ENCODE measurements around the gene AP4M1.
A peak's percentile ranks its signal among the peaks of the same experiment; 100 is the strongest.

Gene AP4M1

DNA sequence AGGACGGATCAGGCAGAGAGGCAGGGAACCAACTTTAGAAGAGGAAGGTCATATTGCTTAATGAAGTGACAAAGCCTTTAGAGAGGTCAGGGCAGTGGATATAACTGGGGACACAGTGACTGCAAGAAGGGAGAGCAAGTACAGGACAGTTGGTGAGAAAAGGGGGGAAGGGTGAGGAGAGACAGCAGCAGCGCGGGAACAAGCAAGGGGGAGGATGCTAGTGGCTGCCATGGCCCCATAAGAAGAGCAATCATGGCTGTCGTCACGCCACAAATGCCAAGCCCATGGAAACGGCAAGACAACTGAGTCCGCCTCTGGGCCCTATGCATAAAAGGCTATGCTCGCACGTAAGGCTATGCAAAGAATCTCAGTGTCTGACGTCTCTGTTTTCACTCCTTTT, 29.0 kb upstream of the AP4M1 start:
- Histone ChIP-seq H3K27ac (replicated peaks; ENCODE audit: low read length) (no peak overlapping the region), H2AFZ (ENCODE audit: low read length) (no peak overlapping the region), H2AK5ac (ENCODE audit: low read depth, low read length) (no peak overlapping the region), H3K4ac (ENCODE audit: low read length) (no peak overlapping the region), H2BK120ac (ENCODE audit: low read depth, low read length) (no peak overlapping the region), H2BK15ac (ENCODE audit: low read length) (no peak overlapping the region), H4K91ac (ENCODE audit: low read depth, low read length, poor library complexity) (no peak overlapping the region), H4K8ac (ENCODE audit: low read depth, low read length) (no peak overlapping the region), H3K79me1 (ENCODE audit: low read depth, low read length) (peaks cover 6% of the 10 kb centered on the region), H2BK5ac (ENCODE audit: low read length) (no peak overlapping the region), H3K18ac (ENCODE audit: low read length) (no peak overlapping the region), H3K23ac (ENCODE audit: low read depth, low read length, poor library complexity) (no peak overlapping the region), H3K9ac (ENCODE audit: low read depth, low read length, poor library complexity) (no peak overlapping the region), H3K4me2 (ENCODE audit: insufficient read depth, low read length, poor library complexity, severe bottlenecking) (no peak overlapping the region), H3K4me3 (ENCODE audit: low read length in 2 of 2) (peak overlapping the region in 1 of 2 donors; percentile 12), H3K27me3 (ENCODE audit: control insufficient read depth in 3 of 3, insufficient read depth in 3 of 3, low read depth in 1 of 3, low read length in 3 of 3) (no peaks in the 10 kb centered on the region), H3K36me3 (replicated peaks in 1 of 2; ENCODE audit: control insufficient read depth in 2 of 2, insufficient read depth in 2 of 2, low read length in 2 of 2) (peaks cover 77 to 98% of the 10 kb centered on the region in 2 donors), H3K9me3 (replicated peaks in 1 of 2; ENCODE audit: control insufficient read depth in 2 of 2, insufficient read depth in 1 of 2, low read depth in 1 of 2, low read length in 2 of 2) (peaks cover 70 to 82% of the 10 kb centered on the region in 2 donors), H2BK12ac (ENCODE audit: low read length) (no peak overlapping the region), H3K4me1 (ENCODE audit: control insufficient read depth in 2 of 2, insufficient read depth in 1 of 2, low read depth in 1 of 2, low read length in 2 of 2) (no peaks in the 10 kb centered on the region), H3K14ac (ENCODE audit: low read length) (no peak overlapping the region)
- no peak for DNase-seq (ENCODE audit: low spot score)
- WGBS, 2 donors (ENCODE audit: extremely low coverage in 2 of 2, insufficient read length in 2 of 2, insufficient replicate concordance in 1 of 2) = no CpG with 5 or more reads among the region's 10 CpGs

DNA sequence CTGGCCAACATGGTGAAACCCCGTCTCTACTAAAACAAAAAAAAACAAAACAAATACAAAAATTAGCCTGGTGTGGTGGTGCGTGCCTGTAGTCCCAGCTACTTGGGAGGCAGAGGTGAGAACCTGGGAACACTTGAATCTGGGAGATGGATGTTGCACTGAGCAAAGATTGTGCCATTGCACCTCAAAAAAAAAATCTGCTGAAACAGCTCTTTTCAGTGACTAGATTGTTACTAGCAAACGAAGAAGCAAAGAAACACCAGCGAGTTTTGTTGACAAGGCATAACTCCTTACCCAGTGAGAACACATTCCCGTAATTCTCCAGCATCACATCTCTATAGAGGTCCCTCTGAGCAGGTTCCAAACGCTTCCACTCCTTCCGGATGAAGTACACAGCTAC, 26.6 kb upstream of the AP4M1 start:
- no CpG with 5 or more reads among the region's 7 CpGs for WGBS, 2 donors (ENCODE audit: extremely low coverage in 2 of 2, insufficient read length in 2 of 2, insufficient replicate concordance in 1 of 2)
- DNase-seq (ENCODE audit: low spot score) = no peak
- H3K9ac ChIP-seq (ENCODE audit: low read depth, low read length, poor library complexity) = no peak overlapping the region
- no peak overlapping the region for H2BK120ac ChIP-seq (ENCODE audit: low read depth, low read length)
- H3K4ac ChIP-seq (ENCODE audit: low read length) = no peak overlapping the region
- H2BK12ac ChIP-seq (ENCODE audit: low read length) = no peak overlapping the region
- H4K91ac ChIP-seq (ENCODE audit: low read depth, low read length, poor library complexity) = no peak overlapping the region
- H2AFZ ChIP-seq (ENCODE audit: low read length) = no peak overlapping the region
- H2BK15ac ChIP-seq (ENCODE audit: low read length) = no peak overlapping the region
- no peak overlapping the region for H4K8ac ChIP-seq (ENCODE audit: low read depth, low read length)
- no peak overlapping the region for H3K4me3 ChIP-seq (ENCODE audit: low read length in 2 of 2)
- H2BK5ac ChIP-seq (ENCODE audit: low read length) = no peak overlapping the region
- H3K9me3 ChIP-seq (replicated peaks in 1 of 2; ENCODE audit: control insufficient read depth in 2 of 2, insufficient read depth in 1 of 2, low read depth in 1 of 2, low read length in 2 of 2) = peaks cover 73 to 93% of the 10 kb centered on the region in 2 donors
- H3K4me1 ChIP-seq (ENCODE audit: control insufficient read depth in 2 of 2, insufficient read depth in 1 of 2, low read depth in 1 of 2, low read length in 2 of 2) = peaks cover 0 to 2% of the 10 kb centered on the region in 2 donors
- H3K18ac ChIP-seq (ENCODE audit: low read length) = no peak overlapping the region
- peaks cover 83 to 100% of the 10 kb centered on the region in 2 donors for H3K36me3 ChIP-seq (replicated peaks in 1 of 2; ENCODE audit: control insufficient read depth in 2 of 2, insufficient read depth in 2 of 2, low read length in 2 of 2)
- no peak overlapping the region for H3K27ac ChIP-seq (replicated peaks; ENCODE audit: low read length)
- no peak overlapping the region for H2AK5ac ChIP-seq (ENCODE audit: low read depth, low read length)
- H3K27me3 ChIP-seq (ENCODE audit: control insufficient read depth in 3 of 3, insufficient read depth in 3 of 3, low read depth in 1 of 3, low read length in 3 of 3) = no peaks in the 10 kb centered on the region
- peaks cover 7% of the 10 kb centered on the region for H3K79me1 ChIP-seq (ENCODE audit: low read depth, low read length)
- no peak overlapping the region for H3K23ac ChIP-seq (ENCODE audit: low read depth, low read length, poor library complexity)
- H3K14ac ChIP-seq (ENCODE audit: low read length) = no peak overlapping the region
- no peak overlapping the region for H3K4me2 ChIP-seq (ENCODE audit: insufficient read depth, low read length, poor library complexity, severe bottlenecking)

DNA sequence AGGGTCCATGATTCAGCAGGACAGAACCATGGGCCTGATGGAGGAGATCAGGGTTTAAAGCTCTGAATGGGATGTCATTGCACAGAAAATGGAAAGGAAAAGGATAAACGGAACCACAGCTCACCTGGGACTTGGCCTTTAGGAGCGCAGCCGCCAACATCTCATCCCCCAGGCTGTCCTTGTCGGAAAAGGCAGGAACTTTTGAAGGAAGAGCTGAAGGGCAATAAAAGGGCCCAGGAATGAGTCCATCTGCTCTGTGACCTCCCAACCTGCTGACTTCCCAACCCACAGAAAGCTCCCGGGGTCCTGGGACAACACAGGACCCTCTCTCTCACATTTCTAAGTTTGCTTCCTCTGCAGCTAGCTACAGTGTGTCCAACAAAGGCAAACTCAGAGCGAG, 26.0 kb upstream of the AP4M1 start:
- H3K18ac ChIP-seq (ENCODE audit: low read length) = no peak overlapping the region
- H4K8ac ChIP-seq (ENCODE audit: low read depth, low read length) = no peak overlapping the region
- H2BK12ac ChIP-seq (ENCODE audit: low read length) = no peak overlapping the region
- peaks cover 1 to 5% of the 10 kb centered on the region in 2 donors for H3K4me1 ChIP-seq (ENCODE audit: control insufficient read depth in 2 of 2, insufficient read depth in 1 of 2, low read depth in 1 of 2, low read length in 2 of 2)
- H3K27ac ChIP-seq (replicated peaks; ENCODE audit: low read length) = no peak overlapping the region
- H2BK5ac ChIP-seq (ENCODE audit: low read length) = no peak overlapping the region
- peaks cover 7% of the 10 kb centered on the region for H3K79me1 ChIP-seq (ENCODE audit: low read depth, low read length)
- H3K9me3 ChIP-seq (replicated peaks in 1 of 2; ENCODE audit: control insufficient read depth in 2 of 2, insufficient read depth in 1 of 2, low read depth in 1 of 2, low read length in 2 of 2) = peaks cover 67 to 88% of the 10 kb centered on the region in 2 donors
- no peak overlapping the region for H2AFZ ChIP-seq (ENCODE audit: low read length)
- no peak overlapping the region for H2BK15ac ChIP-seq (ENCODE audit: low read length)
- no peak for DNase-seq (ENCODE audit: low spot score)
- H3K4ac ChIP-seq (ENCODE audit: low read length) = no peak overlapping the region
- H4K91ac ChIP-seq (ENCODE audit: low read depth, low read length, poor library complexity) = no peak overlapping the region
- H2AK5ac ChIP-seq (ENCODE audit: low read depth, low read length) = no peak overlapping the region
- H3K14ac ChIP-seq (ENCODE audit: low read length) = no peak overlapping the region
- WGBS, 2 donors (ENCODE audit: extremely low coverage in 2 of 2, insufficient read length in 2 of 2, insufficient replicate concordance in 1 of 2) = no CpG with 5 or more reads among the region's 6 CpGs
- no peak overlapping the region for H3K23ac ChIP-seq (ENCODE audit: low read depth, low read length, poor library complexity)
- H3K9ac ChIP-seq (ENCODE audit: low read depth, low read length, poor library complexity) = no peak overlapping the region
- no peak overlapping the region for H3K4me2 ChIP-seq (ENCODE audit: insufficient read depth, low read length, poor library complexity, severe bottlenecking)
- no peaks in the 10 kb centered on the region for H3K27me3 ChIP-seq (ENCODE audit: control insufficient read depth in 3 of 3, insufficient read depth in 3 of 3, low read depth in 1 of 3, low read length in 3 of 3)
- no peak overlapping the region for H2BK120ac ChIP-seq (ENCODE audit: low read depth, low read length)
- H3K4me3 ChIP-seq (ENCODE audit: low read length in 2 of 2) = no peak overlapping the region
- H3K36me3 ChIP-seq (replicated peaks in 1 of 2; ENCODE audit: control insufficient read depth in 2 of 2, insufficient read depth in 2 of 2, low read length in 2 of 2) = peaks cover 79 to 99% of the 10 kb centered on the region in 2 donors

DNA sequence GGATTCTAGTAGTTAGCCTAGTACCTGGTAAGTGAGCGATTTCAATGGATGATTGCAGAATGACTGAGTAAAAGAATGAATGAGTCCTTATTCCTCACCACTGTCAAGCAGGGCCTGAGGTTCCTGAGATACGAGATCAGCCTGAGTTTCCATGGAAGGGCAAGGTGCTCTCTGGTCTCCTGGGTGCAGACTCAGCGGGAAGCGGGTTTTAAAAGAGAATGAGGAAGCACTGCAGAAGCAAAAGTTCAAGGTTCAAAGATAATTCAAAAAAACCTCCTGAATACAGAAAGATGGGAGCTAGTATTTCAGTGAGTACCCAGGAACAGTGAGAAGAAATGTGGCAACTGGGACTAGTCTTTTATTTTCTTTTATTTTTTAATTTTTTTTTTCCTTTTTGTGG, 24.2 kb upstream of the AP4M1 start:
- H3K79me1 ChIP-seq (ENCODE audit: low read depth, low read length) = peaks cover 9% of the 10 kb centered on the region
- WGBS, 2 donors (ENCODE audit: extremely low coverage in 2 of 2, insufficient read length in 2 of 2, insufficient replicate concordance in 1 of 2) = no CpG with 5 or more reads among the region's 4 CpGs
- no peak overlapping the region for H2BK15ac ChIP-seq (ENCODE audit: low read length)
- peaks cover 61 to 81% of the 10 kb centered on the region in 2 donors for H3K36me3 ChIP-seq (replicated peaks in 1 of 2; ENCODE audit: control insufficient read depth in 2 of 2, insufficient read depth in 2 of 2, low read length in 2 of 2)
- H3K9me3 ChIP-seq (replicated peaks in 1 of 2; ENCODE audit: control insufficient read depth in 2 of 2, insufficient read depth in 1 of 2, low read depth in 1 of 2, low read length in 2 of 2) = peaks cover 50 to 70% of the 10 kb centered on the region in 2 donors
- no peak for DNase-seq (ENCODE audit: low spot score)
- H3K23ac ChIP-seq (ENCODE audit: low read depth, low read length, poor library complexity) = no peak overlapping the region
- H3K4ac ChIP-seq (ENCODE audit: low read length) = no peak overlapping the region
- H3K4me3 ChIP-seq (ENCODE audit: low read length in 2 of 2) = no peak overlapping the region
- peaks cover 1 to 6% of the 10 kb centered on the region in 2 donors for H3K4me1 ChIP-seq (ENCODE audit: control insufficient read depth in 2 of 2, insufficient read depth in 1 of 2, low read depth in 1 of 2, low read length in 2 of 2)
- no peak overlapping the region for H2AFZ ChIP-seq (ENCODE audit: low read length)
- H4K8ac ChIP-seq (ENCODE audit: low read depth, low read length) = no peak overlapping the region
- no peak overlapping the region for H4K91ac ChIP-seq (ENCODE audit: low read depth, low read length, poor library complexity)
- no peak overlapping the region for H3K14ac ChIP-seq (ENCODE audit: low read length)
- H3K9ac ChIP-seq (ENCODE audit: low read depth, low read length, poor library complexity) = no peak overlapping the region
- H3K18ac ChIP-seq (ENCODE audit: low read length) = no peak overlapping the region
- no peak overlapping the region for H3K27ac ChIP-seq (replicated peaks; ENCODE audit: low read length)
- H2AK5ac ChIP-seq (ENCODE audit: low read depth, low read length) = no peak overlapping the region
- no peak overlapping the region for H2BK120ac ChIP-seq (ENCODE audit: low read depth, low read length)
- no peak overlapping the region for H2BK5ac ChIP-seq (ENCODE audit: low read length)
- no peak overlapping the region for H2BK12ac ChIP-seq (ENCODE audit: low read length)
- H3K27me3 ChIP-seq (ENCODE audit: control insufficient read depth in 3 of 3, insufficient read depth in 3 of 3, low read depth in 1 of 3, low read length in 3 of 3) = no peaks in the 10 kb centered on the region
- H3K4me2 ChIP-seq (ENCODE audit: insufficient read depth, low read length, poor library complexity, severe bottlenecking) = no peak overlapping the region

All from neuronal stem cell (in vitro differentiated cells).